Measurements from ENCODE around the gene CLEC2A.

DNA sequence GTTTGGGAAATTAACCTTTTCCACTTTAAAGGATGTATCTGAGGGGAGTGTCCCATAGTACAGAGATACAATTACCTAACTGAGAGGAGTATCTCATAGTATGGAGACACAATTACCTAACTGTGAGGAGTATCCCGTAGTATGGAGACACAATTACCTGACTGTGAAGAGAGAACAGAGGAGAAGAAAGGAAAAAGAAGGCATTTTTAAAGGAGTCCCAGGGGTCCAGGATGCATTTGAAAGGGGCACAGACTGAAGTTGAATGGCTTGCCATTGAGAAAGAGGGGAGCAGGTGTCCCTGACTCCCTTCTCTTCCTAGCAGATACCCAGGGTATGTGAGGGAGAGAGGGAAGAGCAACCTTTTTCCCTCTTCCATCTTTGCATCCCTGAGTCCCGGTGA, 33.0 kb downstream of the CLEC2A start:
- TF ChIP-seq POLR2A (IDR thresholded peaks at IDR 0.05): no peak
- TF ChIP-seq, protein P1, sequence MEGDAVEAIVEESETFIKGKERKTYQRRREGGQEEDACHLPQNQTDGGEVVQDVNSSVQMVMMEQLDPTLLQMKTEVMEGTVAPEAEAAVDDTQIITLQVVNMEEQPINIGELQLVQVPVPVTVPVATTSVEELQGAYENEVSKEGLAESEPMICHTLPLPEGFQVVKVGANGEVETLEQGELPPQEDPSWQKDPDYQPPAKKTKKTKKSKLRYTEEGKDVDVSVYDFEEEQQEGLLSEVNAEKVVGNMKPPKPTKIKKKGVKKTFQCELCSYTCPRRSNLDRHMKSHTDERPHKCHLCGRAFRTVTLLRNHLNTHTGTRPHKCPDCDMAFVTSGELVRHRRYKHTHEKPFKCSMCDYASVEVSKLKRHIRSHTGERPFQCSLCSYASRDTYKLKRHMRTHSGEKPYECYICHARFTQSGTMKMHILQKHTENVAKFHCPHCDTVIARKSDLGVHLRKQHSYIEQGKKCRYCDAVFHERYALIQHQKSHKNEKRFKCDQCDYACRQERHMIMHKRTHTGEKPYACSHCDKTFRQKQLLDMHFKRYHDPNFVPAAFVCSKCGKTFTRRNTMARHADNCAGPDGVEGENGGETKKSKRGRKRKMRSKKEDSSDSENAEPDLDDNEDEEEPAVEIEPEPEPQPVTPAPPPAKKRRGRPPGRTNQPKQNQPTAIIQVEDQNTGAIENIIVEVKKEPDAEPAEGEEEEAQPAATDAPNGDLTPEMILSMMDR (IDR thresholded peaks at IDR 0.05): no peak
- TF ChIP-seq POLR2AphosphoS5 (IDR thresholded peaks at IDR 0.05): no peak
- no peak for TF ChIP-seq EP300 (IDR thresholded peaks at IDR 0.05)
